ENCODE results near the gene TBK1. TPM values are rescaled to one million over a fixed set of nuclear protein-coding genes. Genes with fewer than 3 reads are reported as not detected.

The TBK1 gene
- total and polyA plus RNA-seq, 2 of the 13 experiments (the other 11 are each of a cell fraction or from before 2014, with no cell fraction given), result 10.3 to 25.2 TPM

- TF ChIP-seq ZHX2 (IDR thresholded peaks at IDR 0.05; ENCODE audit: low read depth) (peak; percentile 70; the same call in 1 of the 2 replicates), ZHX2 (CRISPR knock-in tag; IDR thresholded peaks at IDR 0.05; ENCODE audit: borderline replicate concordance) (no peak), CEBPG (CRISPR knock-in tag; IDR thresholded peaks at IDR 0.05) (no peak), MXD3 (CRISPR knock-in tag; IDR thresholded peaks at IDR 0.05) (peak; percentile 15), HOXA7 (CRISPR knock-in tag; IDR thresholded peaks at IDR 0.05) (no peak), ZNF382 (CRISPR knock-in tag; IDR thresholded peaks at IDR 0.05; ENCODE audit: borderline replicate concordance) (no peak), ZBED4 (CRISPR knock-in tag; IDR thresholded peaks at IDR 0.05; ENCODE audit: borderline replicate concordance) (no peak), ARID5B (CRISPR knock-in tag; IDR thresholded peaks at IDR 0.05) (no peak), ZNF605 (CRISPR knock-in tag; IDR thresholded peaks at IDR 0.05) (peak; percentile 62), NPAS2 (CRISPR knock-in tag; IDR thresholded peaks at IDR 0.05; ENCODE audit: borderline replicate concordance) (no peak), MAFK (conservative IDR thresholded peaks at IDR 0.05 in 1 of 2, IDR thresholded peaks at IDR 0.05 in 1 of 2; ENCODE audit: low read length in 2 of 2) (peak in 1 of 2 experiments; percentile 26; a peak in 2 of 4 replicates), ZKSCAN5 (CRISPR knock-in tag; IDR thresholded peaks at IDR 0.05) (no peak), ATF4 (CRISPR knock-in tag; IDR thresholded peaks at IDR 0.05) (no peak)
Measured at GRCh38 chr12:64403707-64404469, 48.0 kb upstream of the TBK1 start, which contains the start of gene XPOT (continued).
